HCEC 1CT (cell line): ENCODE data around the gene ADAM17.
"Not testable (repeated sequence)": the region's sequence is repeated elsewhere in the genome, so short reads cannot be mapped to it uniquely, and the experiment has no call there.

Experiments
- DNase-seq: peaks from one replicate; pipeline ENCODE4 v3.0.0-alpha.2; 2017

Gene ADAM17

GRCh38 chr2:9560628-9561027 is 5.0 kb upstream of the ADAM17 start:
- DNase-seq, result no peak

- DNase-seq, result no peak
Observed at GRCh38 chr2:9558948-9559381, 3.3 kb upstream of the ADAM17 start.

DNA sequence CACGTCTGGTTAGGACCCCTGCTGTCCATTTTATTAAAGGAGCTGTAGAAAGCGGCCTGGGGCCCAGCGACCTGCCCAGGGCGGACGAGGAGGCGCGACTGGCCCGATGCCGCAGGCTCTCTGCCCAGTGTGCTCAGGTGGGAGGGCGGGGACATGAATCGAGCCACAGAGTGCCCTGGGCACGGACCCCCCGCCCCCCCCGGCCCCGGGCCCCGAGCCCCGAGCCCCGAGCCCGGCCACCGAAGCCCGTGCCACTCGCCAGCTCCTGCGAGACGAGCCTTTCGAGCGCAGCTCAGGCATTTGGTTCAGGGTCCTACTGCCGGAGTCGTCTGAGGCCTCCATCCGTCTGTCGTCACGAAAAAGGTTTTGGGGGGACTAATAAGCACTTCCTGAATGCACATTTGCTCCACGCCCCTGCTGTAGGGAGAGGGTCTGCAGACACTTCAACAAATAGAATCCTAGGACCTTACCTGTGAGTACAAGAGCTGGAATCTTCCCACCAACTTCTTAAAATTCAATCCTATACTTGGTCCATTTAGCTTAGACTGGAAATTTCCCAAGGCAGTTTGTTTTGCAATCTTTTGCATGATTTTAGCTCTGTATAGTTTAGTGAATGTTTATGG is 602 bp upstream of the ADAM17 start:
- DNase-seq, result peak; percentile 28

GRCh38 chr2:9554921-9555296 is 721 bp downstream of the ADAM17 start:
- DNase-seq, result peak; percentile 70

DNA sequence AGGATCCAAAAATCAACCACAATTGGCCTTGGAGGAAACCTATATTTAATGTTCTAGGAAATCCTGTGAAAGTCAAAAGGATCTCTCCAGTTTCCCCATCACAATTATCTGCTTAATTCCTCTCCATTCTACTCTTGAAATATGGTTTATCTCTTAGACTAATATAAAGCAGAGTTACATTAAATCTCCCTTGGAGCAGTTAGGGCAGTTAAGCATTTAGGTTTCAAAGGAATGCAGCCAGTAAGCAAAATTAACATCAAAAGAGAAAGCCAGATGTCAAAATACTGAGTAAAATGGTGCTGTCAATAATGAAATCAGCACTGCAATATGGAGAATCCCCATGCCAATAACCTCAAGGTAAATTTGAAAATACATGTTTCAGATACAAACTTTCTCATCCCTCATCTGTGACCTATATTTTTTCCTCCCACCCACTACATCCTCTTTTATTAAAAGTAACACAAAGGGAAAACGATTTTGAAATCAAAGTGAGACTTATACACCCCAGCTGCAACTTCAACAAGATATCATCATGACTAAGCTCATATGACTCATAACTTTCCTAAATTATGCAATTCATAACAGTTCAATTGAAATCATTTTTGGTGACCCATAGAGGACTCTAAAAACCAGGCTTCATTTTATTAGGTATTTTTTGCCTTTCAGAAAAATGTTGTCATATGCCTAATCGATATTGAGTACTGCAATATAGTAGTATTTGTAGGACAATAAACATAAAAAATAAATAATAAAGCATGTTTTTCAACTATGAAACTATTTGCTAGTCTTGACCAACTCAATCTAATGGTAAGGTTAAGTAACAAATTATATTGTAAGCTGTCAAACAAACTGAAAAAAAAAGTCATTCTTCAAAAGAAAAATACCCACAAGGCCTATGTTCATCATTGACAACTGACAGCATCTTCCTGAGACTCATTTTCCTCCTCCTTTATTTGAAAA is 3.1 kb downstream of the ADAM17 start:
- peak; percentile 93 for DNase-seq

DNA sequence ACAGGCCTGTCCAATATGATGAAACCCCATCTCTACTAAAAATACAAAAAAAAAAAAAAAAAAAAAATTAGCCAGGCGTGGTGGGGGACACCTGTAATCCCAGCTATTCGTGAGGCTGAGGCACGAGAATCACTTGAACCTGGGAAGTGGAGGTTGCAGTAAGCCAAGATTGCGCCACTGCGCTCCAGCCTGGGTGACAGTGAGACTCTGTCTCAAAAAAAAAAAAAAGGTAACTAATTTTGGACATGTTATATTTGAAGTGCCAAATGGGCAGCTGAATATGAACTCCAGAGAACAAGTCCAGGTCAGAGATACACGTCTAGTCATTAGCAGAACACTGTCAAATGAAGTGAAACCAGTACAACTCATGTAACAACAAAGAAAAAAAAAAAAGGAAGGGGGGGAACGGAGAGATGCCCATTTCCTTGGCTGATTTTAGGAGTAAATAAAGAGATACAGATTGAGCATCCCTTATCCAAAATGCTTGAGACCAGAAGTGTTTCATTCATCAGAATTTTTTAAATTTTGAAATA is 4.7 kb downstream of the ADAM17 start:
- DNase-seq, result not testable (repeated sequence)

- no peak for DNase-seq
Observed at GRCh38 chr2:9549420-9549819, 6.2 kb downstream of the ADAM17 start.

DNA sequence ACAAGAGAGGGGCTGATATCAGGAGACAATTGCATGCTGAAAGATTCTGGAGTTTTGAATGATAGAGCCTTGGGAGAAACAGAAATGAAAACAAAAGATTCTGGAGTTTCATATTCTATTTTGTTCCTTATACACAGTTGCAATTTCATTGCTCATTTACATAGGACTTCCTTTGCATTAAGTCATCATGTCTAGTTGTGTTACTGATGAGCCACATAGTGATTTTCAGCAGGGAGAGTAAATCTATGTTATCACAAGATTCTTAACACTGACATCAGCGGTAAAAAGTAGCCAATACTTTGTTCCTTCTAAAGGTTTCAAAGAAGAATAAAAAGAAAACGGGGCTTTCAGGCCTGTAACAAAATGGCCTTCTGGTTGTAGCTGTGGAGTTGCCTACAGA is 7.1 kb downstream of the ADAM17 start:
- peak; percentile 49 for DNase-seq

GRCh38 chr2:9547262-9547991 is 8.2 kb downstream of the ADAM17 start:
- DNase-seq, result peak; percentile 60

DNA sequence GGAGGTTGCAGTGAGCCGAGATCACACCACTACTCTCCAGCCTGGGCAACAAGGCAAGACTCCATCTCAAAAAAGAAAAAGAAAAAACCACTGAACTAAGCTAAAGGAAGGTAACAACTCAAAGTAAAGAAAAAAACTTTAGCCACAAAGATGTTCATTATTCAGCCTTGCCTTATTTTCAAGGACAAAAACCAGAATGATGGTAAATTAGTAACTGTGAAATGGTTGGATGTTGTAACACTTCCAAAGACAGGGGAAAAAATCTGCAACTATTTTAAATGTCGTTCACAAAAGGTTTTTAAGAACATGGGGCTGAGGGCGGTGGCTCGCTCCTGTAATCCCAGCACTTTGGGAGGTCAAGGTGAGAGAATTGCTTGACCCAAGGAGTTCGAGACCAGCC is 10.1 kb downstream of the ADAM17 start:
- DNase-seq, result no peak

DNA sequence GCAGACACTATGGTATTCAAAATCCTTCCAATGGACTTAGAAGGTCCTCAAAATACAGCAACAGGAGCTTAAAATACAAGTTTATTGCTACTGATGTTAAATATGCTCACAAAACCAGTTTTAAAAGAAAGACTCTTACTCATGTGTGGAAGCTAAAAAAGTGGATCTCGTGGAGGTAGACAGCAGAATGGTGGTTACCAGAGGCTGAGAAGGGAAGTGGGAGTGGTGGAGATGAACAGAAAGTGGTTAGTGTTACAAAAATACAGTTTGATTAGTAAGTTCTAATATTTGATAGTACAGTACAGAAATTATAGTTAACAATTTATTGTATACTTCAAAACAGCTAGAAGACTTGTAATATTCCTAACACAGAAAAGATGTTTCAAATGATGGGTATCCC is 12.1 kb downstream of the ADAM17 start:
- no peak for DNase-seq

DNA sequence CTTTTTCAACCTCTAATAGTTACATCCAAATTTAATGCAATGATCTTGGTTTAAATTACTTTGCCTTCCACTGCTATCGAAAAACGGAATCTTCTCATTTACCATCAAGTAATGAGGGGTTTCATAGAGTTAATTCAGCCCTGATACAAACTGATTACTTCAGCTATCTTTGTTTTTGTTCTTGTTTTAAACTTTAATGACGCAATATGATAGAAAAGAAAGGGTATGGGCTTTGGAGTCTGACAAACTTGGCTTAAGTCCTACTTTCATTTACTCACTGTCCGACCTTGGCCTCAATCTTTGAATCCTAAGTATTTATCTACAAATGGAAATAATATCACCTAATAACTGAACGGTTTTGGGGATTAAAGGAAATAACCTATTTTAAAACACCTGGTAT is 16.1 kb downstream of the ADAM17 start:
- DNase-seq, result peak; percentile 16

DNA sequence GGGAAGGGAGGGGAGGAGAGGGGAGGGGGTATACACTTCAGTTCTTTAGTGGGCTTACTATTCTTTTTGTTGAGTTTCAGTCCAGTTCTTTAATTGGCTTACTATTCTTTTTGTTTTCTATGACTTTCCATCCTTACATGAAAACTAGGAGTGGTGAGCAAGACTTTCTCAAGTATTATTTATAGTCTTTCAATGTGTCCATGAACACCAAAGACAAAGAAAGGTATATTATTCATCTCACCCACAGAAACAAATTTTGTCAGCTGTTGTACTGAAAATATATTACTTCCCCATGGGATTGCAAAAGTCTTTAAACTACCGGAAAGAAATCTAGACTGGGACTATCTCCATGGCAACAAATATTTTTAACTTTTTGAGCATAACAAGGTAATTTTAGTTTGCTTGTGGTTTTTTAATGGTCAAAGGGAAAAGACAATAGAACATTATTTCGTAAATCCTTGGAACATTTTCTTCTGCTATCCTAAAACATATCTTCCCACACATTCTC is 17.6 kb downstream of the ADAM17 start:
- DNase-seq, result peak; percentile 87

DNA sequence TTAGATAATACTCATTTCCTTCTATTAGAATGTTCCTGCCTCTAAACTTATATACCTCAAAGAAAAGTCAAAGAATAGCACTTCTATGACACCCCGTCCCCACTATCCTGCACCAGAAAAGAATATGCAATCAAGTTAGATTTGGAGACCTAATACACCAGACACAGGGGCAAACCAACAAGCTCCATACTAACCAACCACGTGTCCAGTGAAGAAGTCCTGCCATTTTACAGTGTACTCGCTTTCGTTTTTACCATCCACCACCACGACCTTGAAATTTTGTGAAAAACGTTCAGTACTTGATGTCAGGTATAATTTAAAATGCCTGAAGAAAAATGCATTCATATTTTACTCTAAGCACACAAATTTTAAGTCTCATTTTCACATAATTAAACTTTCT is 19.1 kb downstream of the ADAM17 start:
- no peak for DNase-seq

GRCh38 chr2:9535177-9535576 is 20.5 kb downstream of the ADAM17 start:
- DNase-seq, result no peak

DNA sequence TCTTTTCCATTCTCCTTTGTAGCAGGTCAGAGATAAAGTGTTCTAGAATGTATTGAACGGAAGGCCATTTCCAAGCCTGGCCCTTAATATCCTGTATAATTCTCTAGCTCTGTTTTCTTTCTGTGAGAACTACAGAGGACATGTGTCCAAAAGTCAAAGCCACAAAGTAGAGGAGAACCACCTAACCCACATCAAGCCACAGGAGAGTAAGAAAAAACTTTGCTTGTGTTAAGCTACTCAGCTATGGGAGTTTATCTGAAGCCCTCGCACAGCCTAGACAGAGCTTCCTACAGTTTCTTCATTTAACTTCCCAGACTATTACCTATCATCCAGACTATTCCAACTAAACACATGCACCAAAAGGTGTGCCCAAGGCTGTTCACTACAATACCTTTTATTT is 22.0 kb downstream of the ADAM17 start:
- DNase-seq, result no peak

- no peak for DNase-seq
Observed at GRCh38 chr2:9532421-9532820, 23.2 kb downstream of the ADAM17 start.

- no peak for DNase-seq
Observed at GRCh38 chr2:9527995-9528787, 27.4 kb downstream of the ADAM17 start.

GRCh38 chr2:9525266-9525665 is 30.4 kb downstream of the ADAM17 start:
- no peak for DNase-seq

GRCh38 chr2:9524291-9524690 is 31.3 kb downstream of the ADAM17 start:
- DNase-seq, result no peak

DNA sequence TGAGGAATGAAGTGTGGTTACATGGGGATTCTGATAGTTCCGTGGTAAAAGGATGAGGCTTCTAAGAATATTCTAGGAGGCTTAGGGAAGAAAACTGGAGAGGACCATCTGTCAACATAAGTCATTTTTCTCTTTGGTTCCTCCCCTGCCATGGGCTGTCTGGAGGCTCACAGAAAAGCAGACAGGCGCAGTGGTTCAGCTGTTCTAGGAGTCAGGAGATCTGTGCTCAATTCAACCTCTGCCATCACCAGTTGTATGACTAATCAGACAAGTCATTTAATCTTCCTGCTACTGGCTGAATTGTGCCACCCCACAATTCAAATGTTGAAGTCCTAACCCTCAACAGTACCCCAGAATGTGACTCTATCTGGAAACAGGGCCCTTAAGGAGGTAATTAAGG is 36.4 kb downstream of the ADAM17 start:
- DNase-seq, result peak; percentile 49

- no peak for DNase-seq
Observed at GRCh38 chr2:9518780-9519179, 36.9 kb downstream of the ADAM17 start.
